HG03442 (cell line): ENCODE results near the gene QRICH2.
"Not testable (repeated sequence)": the region's sequence is repeated elsewhere in the genome, so short reads cannot be mapped to it uniquely, and the experiment has no call there.

Experiments
- ATAC-seq: cut with Tn5 transposase; IDR thresholded peaks from one replicate; pipeline ENCODE4 v1.9.1; 2021; ENCODE audit warnings: mild to moderate bottlenecking, moderate library complexity; ENCODE audit not compliant: unreplicated experiment

Gene QRICH2

DNA sequence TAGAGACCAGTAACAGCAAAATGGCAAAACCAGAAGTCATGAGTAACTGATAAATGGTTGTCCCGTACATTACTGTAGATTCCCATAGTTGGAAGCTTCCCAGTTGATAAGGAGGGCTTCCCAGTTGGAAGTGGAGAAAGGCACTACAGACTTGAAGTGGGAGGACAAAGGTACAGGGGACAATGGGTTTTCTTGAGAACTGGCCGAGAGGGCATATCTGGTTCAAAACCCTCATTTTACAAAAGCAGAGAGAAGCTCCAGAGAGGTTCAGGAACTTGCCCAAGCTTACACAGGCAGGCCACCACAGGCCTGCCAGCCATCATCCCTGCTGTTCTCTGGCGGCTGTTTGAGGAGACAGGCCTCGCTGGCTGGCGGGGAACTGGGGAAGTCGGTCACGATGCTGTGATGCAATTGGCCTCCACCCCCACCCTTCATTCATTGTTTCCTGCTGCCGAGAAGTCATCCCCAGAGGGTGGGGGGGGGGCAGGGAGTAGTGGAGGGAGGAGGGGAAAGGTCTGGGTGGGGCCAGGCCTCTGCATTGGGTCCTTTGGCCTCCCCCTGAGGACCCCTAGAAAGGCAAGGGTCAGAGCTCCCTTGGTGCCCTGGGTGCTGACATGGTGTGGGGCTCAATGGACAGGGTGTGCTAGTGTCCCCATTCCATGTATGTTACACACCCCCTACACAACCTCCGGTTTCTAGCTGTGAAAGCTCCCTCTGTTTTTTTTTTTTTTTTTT is 39.9 kb downstream of the QRICH2 start:
- ATAC-seq = no peak

DNA sequence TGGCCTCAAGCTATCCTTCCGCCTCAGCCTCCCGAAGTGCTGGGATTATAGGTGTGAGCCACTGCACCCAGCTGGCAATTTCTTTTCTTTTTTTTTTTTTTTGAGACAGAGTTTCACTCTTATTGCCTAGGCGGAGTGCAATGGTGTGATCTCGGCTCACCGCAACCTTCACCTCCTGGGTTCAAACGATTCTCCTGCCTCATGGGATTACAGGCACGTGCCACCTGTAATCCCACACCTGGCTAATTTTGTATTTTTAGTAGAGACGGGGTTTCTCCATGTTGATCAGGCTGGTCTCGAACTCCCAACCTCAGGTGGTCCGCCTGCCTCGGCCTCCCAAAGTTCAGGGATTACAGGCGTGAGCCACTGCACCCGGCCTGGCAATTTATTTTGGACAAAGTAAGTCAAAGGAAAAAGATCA is 40.5 kb downstream of the QRICH2 start:
- ATAC-seq = not testable (repeated sequence)

DNA sequence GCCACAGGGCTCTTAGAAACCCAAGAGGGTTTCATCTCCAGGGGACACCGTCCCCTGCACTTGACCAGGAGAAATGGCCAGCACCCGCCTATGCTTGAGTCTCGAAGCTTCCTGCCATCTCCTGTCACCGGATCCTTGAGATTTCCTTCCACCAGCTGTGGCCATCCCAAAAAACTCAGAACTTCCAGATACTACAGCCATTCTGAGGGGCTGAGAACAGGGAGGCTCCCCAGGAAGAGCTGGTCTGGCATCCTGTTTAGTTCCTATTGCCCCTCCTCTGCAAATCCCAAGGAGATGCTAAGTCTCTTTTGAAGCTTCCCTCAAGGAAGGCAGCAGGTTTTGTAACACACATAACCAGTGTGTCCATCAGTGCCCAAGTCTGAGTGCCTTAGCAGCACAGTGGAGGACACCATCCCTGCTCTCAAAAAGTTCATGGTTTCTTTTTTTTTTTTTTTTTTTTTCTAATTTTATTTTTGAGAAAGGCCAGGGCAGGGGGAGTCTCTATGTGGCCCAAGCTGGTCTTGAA is 41.0 kb downstream of the QRICH2 start:
- no peak for ATAC-seq

DNA sequence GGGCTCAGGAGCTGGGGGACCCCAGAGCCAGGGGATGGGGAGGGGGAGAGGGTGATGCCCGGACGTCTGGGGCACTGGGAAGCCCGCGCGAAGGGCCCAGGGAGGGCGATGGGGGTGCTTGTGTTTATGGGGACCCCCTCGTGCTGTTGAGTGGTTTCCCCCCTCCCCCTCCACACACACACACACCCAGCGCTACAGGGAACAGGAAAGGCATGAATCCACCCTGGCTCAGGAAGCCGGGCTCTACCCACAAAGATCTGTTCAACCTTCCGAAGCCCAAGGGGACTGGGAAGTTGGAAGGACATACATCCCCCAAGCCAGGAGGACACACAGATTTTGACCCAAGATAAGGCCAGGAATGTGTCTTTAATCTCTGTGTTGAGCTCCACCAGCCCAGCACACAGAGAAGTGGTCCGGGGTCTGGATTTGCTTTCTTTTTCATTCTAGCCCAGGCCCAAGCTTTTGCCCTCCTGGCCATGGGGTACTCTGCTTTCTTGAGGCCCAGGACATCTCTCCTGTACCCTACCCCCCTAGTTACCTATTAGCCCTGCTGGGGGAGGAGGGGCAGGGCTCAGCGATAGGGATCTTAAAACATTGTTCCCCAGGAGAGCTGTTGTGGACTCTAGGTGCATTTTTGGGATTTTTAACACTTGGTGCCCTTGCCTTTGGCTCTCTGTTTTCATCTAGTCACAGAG is 41.7 kb downstream of the QRICH2 start:
- ATAC-seq = no peak

DNA sequence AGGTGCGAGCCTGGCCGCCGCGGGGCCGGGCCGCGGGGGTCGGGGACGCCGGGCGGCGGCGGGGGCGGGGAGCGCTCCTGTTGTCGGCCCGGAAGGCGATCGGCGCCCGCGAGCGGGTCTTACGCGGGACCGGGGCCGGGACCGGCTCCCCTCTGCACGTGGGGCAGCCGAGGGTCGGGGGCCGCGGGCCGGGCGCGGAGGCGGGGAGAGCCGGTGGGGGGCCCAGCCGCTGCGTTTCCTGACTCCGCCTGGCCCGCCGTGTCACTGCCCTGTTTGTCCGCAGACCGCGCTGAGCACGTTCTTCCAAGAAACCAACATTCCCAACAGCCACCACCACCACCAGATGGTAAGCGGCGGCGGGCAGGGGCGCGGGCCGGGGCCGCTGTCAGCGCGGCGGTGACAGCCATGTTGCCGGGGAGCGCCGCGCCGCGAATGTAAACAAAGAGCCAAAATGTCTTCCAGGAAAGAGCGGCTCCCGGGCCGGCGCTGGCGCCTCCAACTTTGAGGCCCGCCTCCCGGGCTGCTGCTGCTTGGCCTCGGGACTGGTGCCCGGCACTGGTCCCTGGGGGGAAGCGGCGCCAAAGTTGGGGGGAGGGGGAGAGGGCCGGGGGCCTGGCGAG is 42.3 kb downstream of the QRICH2 start:
- no peak for ATAC-seq

DNA sequence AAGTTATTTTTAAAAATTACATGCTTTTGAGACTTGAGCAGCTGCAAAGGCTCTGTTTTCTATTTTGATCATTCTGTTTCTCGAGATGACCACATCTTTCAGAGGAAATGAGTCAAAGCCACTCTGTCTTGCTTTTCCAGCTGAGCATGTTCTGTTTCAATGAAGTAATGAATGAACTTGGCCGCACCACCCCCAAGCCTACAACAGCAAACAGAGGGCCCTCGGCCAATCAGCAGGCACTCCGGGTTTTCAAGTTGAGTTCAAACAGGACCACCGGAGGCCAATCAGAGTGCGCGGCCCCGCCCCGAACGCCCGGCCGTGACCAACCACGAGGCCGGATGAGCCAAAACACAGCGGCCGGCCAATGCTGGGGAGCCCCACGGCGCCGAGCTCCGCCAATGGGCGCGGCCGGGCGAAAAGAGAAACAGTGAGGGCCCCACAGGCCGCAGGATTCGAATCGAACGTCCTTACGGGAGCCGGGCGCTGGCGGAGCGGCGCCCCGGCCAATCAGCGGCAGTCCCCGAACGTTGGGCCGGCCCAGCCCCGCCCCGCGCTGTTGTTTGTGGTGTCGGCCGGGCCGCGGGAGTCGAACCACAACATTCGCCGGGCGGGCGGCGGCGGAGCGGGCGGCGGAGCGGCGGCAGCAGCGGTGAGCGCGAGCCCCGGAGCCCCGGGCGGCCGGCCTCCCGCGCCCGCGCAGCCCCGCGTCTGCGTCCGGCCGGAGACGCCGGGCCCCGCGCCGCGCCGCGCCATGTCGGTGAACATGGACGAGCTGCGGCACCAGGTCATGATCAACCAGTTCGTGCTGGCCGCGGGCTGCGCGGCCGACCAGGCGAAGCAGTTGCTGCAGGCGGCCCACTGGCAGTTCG is 43.1 kb downstream of the QRICH2 start, which contains the start of gene UBALD2:
Gene UBALD2 (plus strand): TSS at position 594 of the 869 bp plus-strand sequence. CDS start 158 bp downstream, at position 752.
- peak; percentile 76 for ATAC-seq

DNA sequence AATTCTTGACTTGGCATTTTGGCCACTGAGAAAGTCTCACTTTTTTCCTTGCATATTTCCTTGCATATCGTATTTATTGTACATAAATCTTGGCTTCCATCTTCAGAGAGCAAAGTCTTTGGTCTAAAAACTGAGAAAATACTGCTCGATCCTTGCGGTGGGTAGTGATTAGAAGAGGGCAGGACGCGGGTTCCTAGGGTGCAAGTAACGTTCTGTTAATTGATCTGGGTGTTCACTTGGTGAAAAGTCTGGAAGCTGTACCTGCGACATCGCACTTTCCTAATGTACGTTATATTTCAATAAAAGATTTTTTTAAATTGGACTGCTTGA is 43.7 kb downstream of the QRICH2 start:
- no peak for ATAC-seq

DNA sequence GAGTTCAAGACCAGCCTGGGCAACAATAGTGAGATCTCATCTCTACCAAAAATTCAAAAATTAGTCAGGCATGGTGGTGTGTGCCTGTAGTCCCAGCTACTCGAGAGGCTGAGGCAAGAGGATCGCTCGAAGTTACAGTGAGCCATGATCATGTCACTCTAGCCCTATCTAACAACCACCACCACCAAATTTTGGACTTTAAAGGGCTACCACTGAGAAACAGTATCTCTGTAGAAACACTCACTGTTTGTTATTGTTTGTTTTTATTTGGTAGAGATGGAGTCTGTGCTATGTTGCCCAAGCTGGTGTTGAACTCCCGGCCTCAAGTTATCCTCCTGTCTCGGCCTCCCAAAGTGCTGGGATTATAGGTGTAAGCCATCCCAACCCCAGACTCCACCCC is 44.2 kb downstream of the QRICH2 start:
- ATAC-seq = no peak

DNA sequence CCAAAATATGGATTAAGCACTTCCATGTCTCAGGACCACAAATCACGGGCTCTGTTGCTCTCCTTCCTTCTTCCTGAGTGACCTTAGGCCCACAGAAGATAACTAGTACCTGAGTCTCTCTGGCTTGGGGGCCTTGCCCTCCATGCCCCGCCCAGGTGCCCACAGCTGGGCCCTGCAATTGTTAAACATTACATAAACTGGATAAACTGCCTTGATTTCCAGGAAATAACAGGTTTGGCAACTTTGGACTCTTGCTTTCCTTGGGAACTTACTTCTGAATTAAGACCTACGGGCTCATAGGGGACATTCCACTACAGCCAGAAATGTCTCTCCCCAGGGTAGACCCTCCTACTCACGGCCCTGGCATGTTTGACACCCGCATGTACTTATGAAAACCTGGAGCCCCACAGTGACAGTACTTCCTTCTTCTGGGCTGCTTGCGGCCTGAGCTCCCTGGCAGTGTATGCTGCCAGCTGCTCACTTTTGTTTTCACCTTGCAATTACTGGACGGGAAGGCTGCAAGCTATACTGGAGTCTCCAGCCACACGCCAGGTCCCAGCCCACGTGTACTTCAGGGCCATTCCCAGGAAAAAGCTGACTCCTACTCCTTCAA is 45.2 kb downstream of the QRICH2 start:
- no peak for ATAC-seq

DNA sequence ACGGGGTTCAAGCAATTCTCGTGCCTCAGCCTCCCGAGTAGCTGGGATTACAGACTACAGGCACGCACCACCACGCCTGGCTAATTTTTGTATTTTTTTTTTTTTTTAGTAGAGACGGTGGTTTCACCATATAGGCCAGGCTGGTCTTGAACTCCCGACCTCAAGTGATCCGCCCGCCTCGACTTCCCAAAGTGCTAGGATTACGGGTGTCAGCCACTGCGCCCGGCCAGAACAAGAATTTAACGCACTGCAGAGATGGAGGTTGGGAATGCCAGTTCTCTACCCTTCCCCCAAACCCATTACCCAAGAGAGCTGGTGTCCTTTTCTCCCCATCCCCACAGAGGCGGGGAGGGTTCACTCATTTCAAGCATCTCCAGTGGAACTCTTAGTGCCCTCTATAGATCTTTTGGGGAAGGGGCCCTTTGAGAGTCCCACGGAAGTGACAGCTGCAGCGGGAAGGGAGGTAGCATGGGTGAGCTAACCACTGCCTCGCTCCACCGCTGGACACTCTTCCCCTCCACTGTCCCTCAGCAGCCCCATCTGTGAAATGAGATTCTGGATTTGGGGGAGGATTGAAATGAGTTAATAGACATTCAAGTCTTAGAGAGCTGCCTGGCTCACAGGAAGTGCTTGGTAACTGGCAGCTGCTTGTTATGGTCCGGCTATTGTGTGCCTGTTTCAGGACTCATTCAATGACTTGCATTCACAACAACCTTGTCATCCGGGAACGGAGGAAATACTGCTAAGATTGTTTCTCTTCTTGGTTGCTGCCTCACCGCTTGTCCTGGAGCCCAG is 46.5 kb downstream of the QRICH2 start:
- ATAC-seq = no peak

DNA sequence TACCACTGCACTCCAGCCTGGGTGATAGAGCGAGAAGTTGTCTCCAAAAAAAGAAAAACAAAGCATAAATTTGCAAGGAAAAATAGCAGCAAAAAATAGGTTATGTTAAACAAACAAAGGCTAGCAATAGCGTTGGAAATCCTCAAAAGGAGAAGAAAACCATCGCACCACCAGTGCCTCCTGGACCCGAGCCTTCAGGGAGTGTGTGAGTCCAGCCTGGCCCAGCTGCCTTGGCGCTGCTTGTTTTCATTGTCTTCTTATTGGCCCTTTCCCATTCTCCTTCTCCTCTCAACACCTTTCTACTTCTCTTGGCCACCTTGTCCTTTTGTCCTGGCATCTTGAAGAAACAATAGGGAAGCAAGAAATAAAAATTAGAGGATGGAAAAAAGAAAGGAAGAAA is 47.4 kb downstream of the QRICH2 start:
- no peak for ATAC-seq

DNA sequence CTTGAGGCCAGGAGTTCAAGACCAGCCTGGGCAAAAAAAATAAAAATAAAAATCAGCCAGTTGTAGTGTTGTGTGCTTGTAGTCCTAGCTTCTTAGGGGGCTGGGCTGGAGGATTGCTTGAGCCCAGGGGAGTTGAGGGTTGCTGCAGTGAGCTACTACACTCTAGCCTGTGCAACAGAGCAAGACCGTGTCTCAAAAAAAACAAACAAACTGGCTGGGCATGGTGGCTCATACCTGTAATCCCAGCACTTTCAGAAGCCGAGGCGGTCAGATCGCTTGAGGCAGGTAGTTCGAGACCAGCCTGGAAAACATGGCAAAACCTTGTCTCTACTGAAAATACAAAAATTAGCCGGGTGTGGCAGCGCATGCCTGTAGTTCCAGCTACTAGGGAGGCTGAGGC is 47.9 kb downstream of the QRICH2 start:
- ATAC-seq = no peak

DNA sequence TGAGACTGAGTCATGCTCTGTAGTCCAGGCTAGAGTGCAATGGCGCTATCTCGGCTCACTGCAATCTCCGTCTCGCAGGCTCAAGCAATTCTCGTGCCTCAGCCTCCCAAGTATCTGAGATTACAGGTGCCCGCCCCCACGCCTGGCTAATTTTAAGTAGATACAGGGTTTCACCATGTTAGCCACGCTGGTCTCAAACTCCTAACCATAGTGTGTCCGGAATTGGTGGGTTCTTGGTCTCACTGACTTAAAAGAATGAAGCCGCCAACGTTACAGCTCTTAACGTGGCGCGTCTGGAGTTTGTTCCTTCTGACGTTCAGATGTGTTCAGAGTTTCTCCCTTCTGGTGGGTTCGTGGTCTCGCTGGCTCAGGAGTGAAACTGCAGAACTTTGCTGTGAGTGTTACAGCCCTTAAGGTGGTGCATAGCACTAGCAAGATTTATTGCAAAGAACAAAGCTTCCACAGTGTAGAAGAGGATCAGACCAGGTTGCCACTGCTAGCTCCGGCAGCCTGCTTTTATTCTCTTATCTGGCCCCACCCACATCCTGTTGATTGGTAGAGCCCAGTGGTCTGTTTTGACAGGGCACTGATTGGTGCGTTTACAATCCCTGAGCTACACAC is 51.5 kb downstream of the QRICH2 start:
- ATAC-seq = not testable (repeated sequence)

DNA sequence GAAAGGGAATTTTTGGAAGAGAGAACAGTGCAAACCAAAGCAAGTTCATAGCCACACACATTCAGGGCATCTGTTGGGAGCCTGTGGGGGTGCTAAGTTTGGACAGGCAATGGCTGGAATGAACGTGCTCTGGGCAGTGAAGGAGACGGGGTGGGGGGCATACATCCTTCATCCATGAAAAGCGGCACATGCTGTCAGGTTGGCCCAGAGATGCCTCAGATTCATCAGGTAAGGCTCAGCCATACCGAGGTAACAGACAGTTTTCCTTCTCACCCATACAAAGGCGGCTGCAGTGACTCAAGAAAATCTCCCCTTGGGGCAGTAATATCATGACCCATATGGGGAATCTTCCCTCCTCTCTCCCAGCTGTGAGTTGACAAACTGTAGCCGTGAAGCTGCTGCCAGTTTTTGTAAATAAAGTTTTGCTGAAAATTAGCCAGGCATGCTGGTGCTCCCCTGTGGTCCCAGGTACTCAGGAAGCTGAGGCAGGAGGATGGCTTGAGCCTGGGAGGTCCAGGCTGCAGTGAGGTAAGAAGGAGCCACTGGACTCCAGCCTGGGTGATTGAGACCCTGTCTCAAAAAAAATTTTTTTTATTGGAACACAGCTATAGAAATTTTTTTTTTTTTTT is 52.2 kb downstream of the QRICH2 start:
- no peak for ATAC-seq

DNA sequence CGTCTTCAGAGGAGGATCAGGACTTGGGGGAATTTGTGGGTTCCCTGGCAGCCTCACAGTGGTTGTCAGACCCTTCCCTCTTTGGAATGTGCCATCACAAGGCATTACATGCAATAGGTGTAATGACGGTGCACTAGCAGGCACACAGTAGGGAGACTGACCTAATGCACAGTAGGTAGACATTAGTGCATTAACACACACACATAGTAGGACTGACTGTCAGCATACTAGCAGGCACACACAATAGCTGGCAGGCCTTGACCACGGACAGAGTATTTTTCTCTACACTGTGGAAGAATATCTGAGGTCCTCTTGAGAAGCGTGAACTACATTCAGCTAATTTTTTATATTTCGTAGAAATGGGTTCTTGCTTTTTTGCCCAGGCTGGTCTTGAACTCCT is 53.8 kb downstream of the QRICH2 start:
- no peak for ATAC-seq

DNA sequence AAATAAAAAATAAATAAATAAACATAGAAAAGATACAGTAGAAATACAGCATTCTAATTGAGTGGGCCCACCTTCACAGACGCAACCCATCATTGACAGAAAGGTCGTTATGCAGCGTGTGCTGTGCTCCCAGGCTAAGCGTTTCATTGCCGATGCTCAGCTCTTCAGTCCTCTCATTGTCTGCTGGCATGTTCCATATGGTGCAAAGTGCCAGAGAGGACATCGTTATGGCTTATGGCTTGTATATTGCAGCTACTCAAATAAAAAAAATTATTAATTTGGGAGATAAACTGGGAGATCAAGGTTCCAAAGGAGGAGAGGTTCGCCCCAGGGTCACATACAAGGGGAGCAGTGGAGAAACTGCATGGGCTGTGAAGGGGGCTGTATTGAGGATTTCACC is 54.2 kb downstream of the QRICH2 start:
- no peak for ATAC-seq

DNA sequence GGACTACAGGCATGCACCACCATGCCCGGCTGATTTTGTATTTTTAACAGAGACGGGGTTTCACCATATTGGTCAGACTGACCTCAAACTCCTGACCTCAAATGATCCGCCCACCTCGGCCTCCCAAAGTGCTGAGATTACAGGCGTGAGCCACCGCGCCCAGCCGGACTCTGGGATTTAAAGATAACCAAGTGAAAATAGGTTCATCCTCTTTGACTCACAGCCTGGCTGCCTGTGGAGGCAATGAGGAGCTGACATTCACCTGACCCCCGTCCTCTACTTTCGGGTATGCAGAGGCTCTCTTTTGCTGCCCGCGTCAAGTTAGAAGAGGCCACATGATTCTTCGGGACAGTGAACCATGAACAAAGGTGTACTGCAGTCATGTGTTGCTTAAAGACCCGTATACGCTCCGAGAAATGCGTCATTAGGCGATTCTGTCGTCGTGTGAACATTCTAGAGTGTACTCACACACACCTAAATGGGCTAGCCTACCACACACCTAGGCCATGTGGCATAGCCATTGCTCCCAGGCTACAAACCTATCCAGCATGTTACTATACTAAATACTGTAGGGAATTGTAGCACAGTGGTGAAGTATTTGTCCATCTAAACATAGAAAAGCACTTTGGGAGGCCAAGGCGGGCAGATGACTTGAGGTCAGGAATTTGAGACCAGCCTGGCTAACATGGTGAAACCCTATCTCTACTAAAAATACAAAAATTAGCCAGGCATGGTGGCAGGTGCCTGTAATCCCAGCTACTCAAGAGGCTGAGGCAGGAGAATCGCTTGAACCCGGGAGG is 54.9 kb downstream of the QRICH2 start:
- not testable (repeated sequence) for ATAC-seq
